GM18867 (cell line): ENCODE measurements around the gene HCFC1.
A peak's percentile ranks its signal among the peaks of the same experiment; 100 is the strongest.

Source experiments
- ATAC-seq: cut with Tn5 transposase; IDR thresholded peaks from one replicate; pipeline ENCODE4 v1.9.1; 2021; ENCODE audit warnings: mild to moderate bottlenecking, moderate library complexity; ENCODE audit not compliant: unreplicated experiment

Gene HCFC1

GRCh38 chrX:153974726-153975286 lies 3.2 kb upstream of the HCFC1 start:
- ATAC-seq: no peak

- no peak for ATAC-seq
Observed at GRCh38 chrX:153974003-153974725, 2.5 kb upstream of the HCFC1 start.

- ATAC-seq: no peak
Observed at GRCh38 chrX:153973127-153974002, 1.7 kb upstream of the HCFC1 start.

- ATAC-seq: peak; percentile 57
Observed at GRCh38 chrX:153972368-153973126, 929 bp upstream of the HCFC1 start, which contains the start of gene TMEM187. Gene TMEM187 (plus strand): TSS chrX:153972754. CDS start chrX:153982063, 9,309 bp downstream.

- peak; percentile 44 for ATAC-seq
Observed at GRCh38 chrX:153971124-153971449, 531 bp downstream of the HCFC1 start.

DNA sequence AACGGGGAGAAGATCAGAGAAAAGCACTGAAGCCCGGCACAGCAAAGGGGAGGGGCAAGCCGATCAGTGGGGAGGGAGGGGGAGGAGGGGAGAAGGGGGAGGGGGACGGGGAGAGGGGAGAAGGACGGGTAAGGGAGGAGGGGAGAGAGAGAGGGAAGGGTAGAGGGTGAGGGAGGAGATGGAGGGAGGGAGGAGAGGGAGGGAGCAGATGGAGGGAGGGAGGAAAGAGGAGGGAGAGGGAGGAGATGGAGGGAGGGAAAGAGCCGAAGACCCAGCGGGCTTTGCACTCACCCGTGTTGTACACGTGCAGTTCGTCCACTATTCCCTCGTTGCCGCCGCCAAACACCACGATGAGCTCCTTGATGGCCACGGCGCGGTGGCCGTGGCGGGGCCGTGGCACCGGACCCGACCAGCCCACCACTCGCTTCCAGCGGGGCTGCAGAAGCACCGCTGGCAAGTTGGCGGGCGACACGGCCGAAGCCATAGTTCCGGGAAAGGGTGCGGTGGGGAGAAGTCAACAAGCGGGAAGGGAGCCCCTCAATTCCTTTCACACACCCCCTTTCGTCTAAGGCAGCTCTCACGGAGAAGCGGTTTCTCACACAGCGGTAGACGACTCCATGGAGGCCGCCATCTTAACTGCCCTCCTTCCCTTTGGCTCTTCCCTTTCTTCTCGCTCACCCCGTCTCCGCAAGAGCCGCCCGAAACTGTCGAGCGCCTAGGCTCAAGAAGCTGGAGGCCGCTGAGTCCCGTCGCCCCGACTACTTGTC lies 1.1 kb downstream of the HCFC1 start:
- ATAC-seq: peak; percentile 3

- ATAC-seq: no peak
Observed at GRCh38 chrX:153969904-153970356, 1.7 kb downstream of the HCFC1 start.

GRCh38 chrX:153969125-153969903 lies 2.3 kb downstream of the HCFC1 start:
- ATAC-seq: no peak

DNA sequence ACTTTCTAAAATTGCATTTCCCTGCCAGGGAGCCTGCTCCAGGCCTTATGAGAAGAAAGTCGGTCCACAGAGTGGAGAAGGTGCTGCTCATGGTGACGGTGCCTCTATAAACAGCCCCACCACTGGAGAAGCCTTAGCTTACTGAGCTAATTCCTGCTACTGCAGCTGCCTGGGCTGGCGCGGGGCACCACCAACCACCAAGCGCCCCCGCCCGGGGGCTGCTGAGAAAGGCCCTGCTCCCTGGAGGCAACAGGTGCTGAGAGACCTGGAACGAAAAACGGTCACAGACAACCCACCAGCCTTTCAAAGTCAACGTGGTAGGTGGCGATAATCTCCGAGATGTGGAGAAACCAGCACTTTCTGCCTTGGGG lies 2.9 kb downstream of the HCFC1 start:
- ATAC-seq: no peak

DNA sequence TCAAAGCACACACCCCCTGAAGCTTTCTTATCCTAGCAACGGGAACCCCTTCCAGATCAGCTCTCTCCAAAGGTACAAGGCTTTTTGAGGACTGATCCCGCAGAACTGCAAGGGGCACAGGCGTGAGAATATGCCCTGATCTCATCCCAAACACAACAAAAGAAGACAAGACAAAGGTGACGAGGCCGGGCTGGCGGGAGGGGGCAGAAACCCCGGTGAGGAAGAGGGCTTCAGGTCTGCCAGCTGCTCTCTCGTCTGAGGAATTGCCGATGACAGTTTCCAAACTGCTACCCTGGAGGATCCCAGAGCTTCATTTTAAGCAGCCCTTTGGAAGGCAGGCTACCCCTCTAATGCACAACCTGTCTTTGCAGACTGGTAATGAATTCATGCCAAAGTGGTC lies 3.4 kb downstream of the HCFC1 start:
- ATAC-seq: no peak

- ATAC-seq: no peak
Observed at GRCh38 chrX:153967536-153968224, 3.9 kb downstream of the HCFC1 start.

DNA sequence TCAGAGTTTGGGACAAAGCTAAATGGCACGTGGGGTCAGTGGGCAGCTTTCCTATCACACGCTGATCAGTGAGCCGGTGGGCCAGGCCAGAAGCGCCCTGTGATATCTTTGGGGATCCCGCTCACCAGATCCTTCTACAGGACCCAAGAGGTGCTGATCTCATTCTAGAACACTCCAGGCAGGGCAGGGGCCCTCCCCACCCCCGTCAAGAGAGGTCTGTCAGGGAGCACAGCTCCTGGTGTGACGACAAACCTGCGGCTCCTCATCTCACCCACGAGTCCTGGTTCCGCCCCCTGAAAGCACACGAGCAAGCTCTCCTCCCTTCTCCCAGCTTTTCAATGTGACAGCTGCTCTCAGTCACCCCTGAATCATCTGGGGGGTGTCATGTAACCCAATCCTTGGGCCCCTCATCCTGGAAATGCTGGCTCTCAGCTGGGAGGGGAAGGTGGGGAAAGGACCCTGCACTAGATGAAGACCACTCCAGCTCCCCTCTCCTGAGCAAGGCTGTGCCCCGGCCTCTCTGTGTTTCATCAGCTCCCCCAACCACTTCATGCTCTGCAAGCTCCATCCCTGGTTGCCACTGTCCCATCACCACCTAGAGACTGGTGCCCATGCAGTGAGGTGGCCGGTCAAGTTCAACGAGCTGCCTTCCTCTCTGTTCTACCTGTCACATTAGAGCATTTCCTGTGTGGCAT lies 4.6 kb downstream of the HCFC1 start:
- no peak for ATAC-seq

DNA sequence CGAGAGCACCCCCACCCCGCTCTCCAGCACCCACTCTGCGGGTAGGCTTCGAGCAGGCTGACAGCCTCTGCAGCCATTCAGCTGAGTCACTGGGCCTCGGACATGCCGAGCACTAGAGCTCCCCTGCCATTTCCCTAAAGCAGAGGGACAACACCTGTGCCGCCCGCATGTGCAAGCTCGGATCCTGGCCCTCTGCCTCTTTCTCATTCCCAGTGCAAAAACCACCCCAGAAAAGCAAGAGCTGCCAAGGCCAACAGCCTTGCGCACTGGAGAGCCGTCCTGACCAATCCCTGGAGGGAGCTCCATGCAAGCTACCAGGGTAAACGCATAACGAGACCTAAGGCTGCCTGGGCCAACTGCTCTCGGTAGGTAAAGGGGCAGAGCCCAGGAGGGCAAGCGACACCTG lies 5.3 kb downstream of the HCFC1 start:
- ATAC-seq: no peak

- no peak for ATAC-seq
Observed at GRCh38 chrX:153965406-153965805, 6.2 kb downstream of the HCFC1 start.

DNA sequence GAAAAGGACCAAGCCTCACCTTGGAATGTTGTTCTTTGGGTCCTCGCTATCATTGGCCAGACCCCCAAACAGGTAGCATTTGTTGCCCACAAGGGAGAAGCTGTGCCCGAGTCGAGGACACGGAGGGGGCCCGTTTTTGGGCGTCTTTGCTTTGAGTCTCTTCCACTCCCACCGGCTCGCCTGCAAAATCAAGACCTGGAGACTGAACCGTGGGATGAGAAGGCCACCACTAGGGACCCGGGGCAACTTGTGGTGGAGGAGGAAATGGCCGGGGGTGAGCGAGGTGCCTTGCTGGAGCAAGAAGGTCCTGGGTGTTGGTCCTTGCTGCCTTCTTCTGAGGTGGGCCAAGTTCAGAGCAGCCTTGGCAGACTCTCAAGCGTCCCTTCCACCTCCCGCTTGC lies 7.5 kb downstream of the HCFC1 start:
- ATAC-seq: no peak

DNA sequence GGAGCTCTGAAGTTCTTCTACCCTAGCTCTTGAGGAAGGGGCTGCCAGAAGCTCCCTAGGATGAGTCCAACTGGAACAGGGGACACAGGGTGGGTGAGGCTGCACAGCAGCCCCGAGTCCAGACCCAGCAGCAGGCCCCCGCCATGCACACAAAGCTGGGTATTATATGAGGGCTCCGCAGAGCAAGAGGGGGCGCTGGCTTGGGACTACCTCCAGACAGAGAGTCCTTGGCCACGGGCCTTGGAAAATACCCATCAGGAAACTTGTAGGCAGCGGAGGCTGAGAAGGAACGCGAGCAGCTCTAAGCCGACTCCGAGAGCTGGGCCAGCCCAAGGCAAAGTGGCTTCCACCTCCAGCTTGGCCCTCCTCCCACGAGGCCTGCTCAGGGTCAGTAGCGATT lies 8.1 kb downstream of the HCFC1 start:
- ATAC-seq: no peak

DNA sequence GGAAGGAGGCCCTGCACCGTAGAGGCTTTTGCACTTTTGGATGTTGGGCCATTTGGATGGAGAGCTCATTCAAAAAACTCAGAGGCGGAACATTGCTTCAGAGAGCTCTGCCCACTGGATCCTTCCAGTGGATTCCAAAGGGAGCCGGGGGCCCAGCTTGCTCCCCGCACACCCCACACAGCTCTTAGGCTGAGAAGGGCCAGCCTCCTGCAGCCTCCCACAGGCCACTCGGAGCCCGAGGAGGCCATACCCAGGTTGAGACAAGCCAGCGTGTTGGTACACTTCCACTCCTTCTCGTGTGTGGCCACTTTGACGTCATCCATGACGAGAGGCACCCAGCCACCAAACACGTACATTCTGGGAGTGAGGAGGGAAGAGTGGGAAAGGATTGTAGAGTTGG lies 10.3 kb downstream of the HCFC1 start:
- ATAC-seq: no peak

GRCh38 chrX:153960786-153961185 lies 10.8 kb downstream of the HCFC1 start:
- no peak for ATAC-seq
